OCI-LY3 (cell line): ENCODE measurements around the gene RHBG.

Experiments
- EZH2phosphoT487 ChIP-seq: fragments of 200-600 bp; shearing (Covaris generic); IDR thresholded peaks from 2 replicates; pipeline ENCODE4 v1.6.1; 2018; ENCODE audit warnings: antibody characterized with exemption, mixed run types, low read depth
- TF ChIP-seq, protein P1 (sequence below): fragments of 200-600, 300-600 bp; sonication (generic); IDR thresholded peaks from 2 replicates; pipeline ENCODE4 v1.5.1; 2014; ENCODE audit warnings: antibody characterized with exemption, low read length, low read depth

DNA sequence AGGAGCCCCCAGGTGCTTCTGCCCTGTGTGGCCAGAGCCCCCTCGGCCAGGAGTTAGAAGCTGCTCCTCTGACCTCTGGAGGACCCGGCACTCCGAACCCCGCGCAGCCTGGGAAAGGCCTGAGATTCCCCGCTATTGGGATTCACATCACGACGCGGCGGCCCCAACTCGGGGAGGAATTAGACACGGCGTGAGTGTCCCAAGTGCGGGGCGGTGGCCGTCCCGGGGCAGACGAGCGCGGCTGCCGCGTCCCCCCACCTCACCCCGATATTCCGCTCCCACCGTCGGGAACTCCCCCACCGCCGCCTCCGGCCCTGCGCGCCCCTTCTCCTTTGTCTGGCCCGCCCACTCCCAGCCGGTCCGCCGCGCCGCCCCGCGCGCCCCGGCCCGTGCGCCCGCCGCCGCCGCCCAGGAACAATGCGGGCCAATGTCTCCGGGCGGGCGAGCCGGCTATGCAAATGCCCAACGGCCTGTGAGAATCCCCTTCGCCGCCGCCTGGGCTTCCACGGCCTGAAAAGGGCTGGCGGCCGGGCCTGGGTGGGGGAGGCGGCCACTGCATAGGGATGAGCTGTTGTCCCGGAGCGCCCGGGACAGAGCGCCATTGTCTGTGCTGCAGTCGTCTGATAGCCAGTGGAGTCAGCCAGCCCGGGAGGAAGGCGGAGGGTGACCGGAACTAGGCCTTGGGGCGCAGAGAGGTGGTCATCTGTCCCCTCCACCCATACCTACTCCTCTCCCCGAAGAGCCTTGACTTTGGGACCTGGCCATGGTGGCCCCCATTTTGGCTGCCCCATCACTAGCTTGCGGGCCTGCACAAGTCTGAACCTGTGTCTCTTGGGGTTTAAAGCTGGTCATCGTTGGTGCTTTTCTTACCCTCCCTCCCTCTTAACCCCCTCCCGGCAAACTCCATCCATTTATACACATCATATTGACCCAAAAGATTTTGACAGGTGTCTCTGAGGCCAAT, 19.4 kb downstream of the RHBG start:
- TF ChIP-seq, protein P1, sequence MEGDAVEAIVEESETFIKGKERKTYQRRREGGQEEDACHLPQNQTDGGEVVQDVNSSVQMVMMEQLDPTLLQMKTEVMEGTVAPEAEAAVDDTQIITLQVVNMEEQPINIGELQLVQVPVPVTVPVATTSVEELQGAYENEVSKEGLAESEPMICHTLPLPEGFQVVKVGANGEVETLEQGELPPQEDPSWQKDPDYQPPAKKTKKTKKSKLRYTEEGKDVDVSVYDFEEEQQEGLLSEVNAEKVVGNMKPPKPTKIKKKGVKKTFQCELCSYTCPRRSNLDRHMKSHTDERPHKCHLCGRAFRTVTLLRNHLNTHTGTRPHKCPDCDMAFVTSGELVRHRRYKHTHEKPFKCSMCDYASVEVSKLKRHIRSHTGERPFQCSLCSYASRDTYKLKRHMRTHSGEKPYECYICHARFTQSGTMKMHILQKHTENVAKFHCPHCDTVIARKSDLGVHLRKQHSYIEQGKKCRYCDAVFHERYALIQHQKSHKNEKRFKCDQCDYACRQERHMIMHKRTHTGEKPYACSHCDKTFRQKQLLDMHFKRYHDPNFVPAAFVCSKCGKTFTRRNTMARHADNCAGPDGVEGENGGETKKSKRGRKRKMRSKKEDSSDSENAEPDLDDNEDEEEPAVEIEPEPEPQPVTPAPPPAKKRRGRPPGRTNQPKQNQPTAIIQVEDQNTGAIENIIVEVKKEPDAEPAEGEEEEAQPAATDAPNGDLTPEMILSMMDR, result no peak
- TF ChIP-seq EZH2phosphoT487, result no peak
